Spinal cord (tissue), 10 donors: ENCODE results near the gene WDR81. TPM values are rescaled to one million over a fixed set of nuclear protein-coding genes. Genes with fewer than 3 reads are reported as not detected.

ENCODE experiments used
- DNase-seq, 6 donors: peaks; one replicate each; pipeline versions ENCODE4 v3.0.0 to v3.0.0-alpha.2; 2013 to 2015; ENCODE audit warnings: low spot score in 6 of 6, low read depth in 4 of 6
- H3K27ac ChIP-seq: one replicate; pipeline ENCODE4 v1.5.1; 2013; ENCODE audit warnings: low read depth, low read length, control low read depth
- H3K27me3 ChIP-seq: one replicate; pipeline ENCODE4 v1.6.1; 2013; ENCODE audit warnings: low read length; ENCODE audit not compliant: control insufficient read depth, insufficient read depth
- H3K36me3 ChIP-seq: one replicate; pipeline ENCODE4 v1.6.1; 2013; ENCODE audit warnings: low read length; ENCODE audit not compliant: control insufficient read depth, insufficient read depth
- H3K4me1 ChIP-seq: one replicate; pipeline ENCODE4 v1.6.1; 2013; ENCODE audit warnings: low read length; ENCODE audit not compliant: control insufficient read depth, insufficient read depth
- H3K4me3 ChIP-seq: one replicate; pipeline ENCODE4 v1.5.1; 2013; ENCODE audit warnings: low read depth, low read length, control low read depth
- H3K9me3 ChIP-seq: one replicate; pipeline ENCODE4 v1.6.1; 2013; ENCODE audit warnings: low read length; ENCODE audit not compliant: control insufficient read depth, insufficient read depth
- WGBS: methylation state at CpG from one replicate; pipeline ENCODE4 v1.1.5; 2013; ENCODE audit warnings: missing lambda C conversion rate; ENCODE audit not compliant: insufficient coverage; 5-methylcytosine and 5-hydroxymethylcytosine counted together
- polyA plus RNA-seq, 2 donors: library from polyadenylated mRNA; unstranded; fragments of 120-200 nt; gene quantifications; one replicate each; pipeline ENCODE4 v1.2.1, GENCODE V29; 2013; ENCODE audit not compliant: insufficient read length in 2 of 2
- total RNA-seq, 2 donors: library from RNA; depleted of rRNA in 1 of 2; stranded (reverse); fragments of 120-200 nt in 1 of 2; fragments of >200 nt in 1 of 2; gene quantifications; one replicate each; pipeline versions ENCODE4 v1.2.3 to v1.2.4, GENCODE V29; 2013 to 2014
- donor health status: healthy.

Gene WDR81
- total and polyA plus RNA-seq, 4 donors: 9.9 to 17.0 (median 13.9) TPM

GRCh38 chr17:1750628-1751027 lies 26.1 kb downstream of the WDR81 start:
- no peaks in the 10 kb centered on the region for H3K27me3 ChIP-seq
- WGBS: 72% methylated on average over 9 of the region's 9 CpGs
- H3K4me1 ChIP-seq: peaks cover 16% of the 10 kb centered on the region
- DNase-seq: no peak
- H3K4me3 ChIP-seq: no peak overlapping the region
- H3K27ac ChIP-seq: no peak overlapping the region
- H3K9me3 ChIP-seq: no peaks in the 10 kb centered on the region
- peaks cover 4% of the 10 kb centered on the region for H3K36me3 ChIP-seq

- Histone ChIP-seq H3K4me3 (no peak overlapping the region), H3K9me3 (no peaks in the 10 kb centered on the region), H3K4me1 (peaks cover 21% of the 10 kb centered on the region), H3K27me3 (no peaks in the 10 kb centered on the region), H3K36me3 (peaks cover 4% of the 10 kb centered on the region), H3K27ac (no peak overlapping the region)
- WGBS: 59% methylated on average over 12 of the region's 18 CpGs
- DNase-seq: no peak
Measured at GRCh38 chr17:1752425-1753262, 28.1 kb downstream of the WDR81 start.

GRCh38 chr17:1753767-1754429 lies 29.4 kb downstream of the WDR81 start:
- Histone ChIP-seq H3K36me3 (no peaks in the 10 kb centered on the region), H3K27ac (no peak overlapping the region), H3K27me3 (no peaks in the 10 kb centered on the region), H3K4me1 (peaks cover 21% of the 10 kb centered on the region), H3K9me3 (no peaks in the 10 kb centered on the region), H3K4me3 (no peak overlapping the region)
- WGBS: 73% methylated on average over 21 of the region's 23 CpGs
- no peak for DNase-seq

GRCh38 chr17:1754430-1755112 lies 30.1 kb downstream of the WDR81 start:
- no peak overlapping the region for H3K27ac ChIP-seq
- H3K36me3 ChIP-seq: no peaks in the 10 kb centered on the region
- H3K9me3 ChIP-seq: no peaks in the 10 kb centered on the region
- peaks cover 21% of the 10 kb centered on the region for H3K4me1 ChIP-seq
- H3K27me3 ChIP-seq: no peaks in the 10 kb centered on the region
- H3K4me3 ChIP-seq: no peak overlapping the region
- no peak for DNase-seq
- WGBS: 58% methylated on average over 15 of the region's 25 CpGs

GRCh38 chr17:1755252-1755826 lies 30.8 kb downstream of the WDR81 start:
- WGBS: 49% methylated on average over 15 of the region's 20 CpGs
- peak in 2 of 6 donors; percentile 78 to 89 for DNase-seq
- no peak overlapping the region for H3K27ac ChIP-seq
- H3K9me3 ChIP-seq: no peaks in the 10 kb centered on the region
- H3K4me1 ChIP-seq: peaks cover 21% of the 10 kb centered on the region
- H3K4me3 ChIP-seq: no peak overlapping the region
- H3K27me3 ChIP-seq: no peaks in the 10 kb centered on the region
- no peaks in the 10 kb centered on the region for H3K36me3 ChIP-seq

- DNase-seq: no peak
- Histone ChIP-seq H3K4me1 (peaks cover 21% of the 10 kb centered on the region), H3K27ac (no peak overlapping the region), H3K9me3 (no peaks in the 10 kb centered on the region), H3K27me3 (no peaks in the 10 kb centered on the region), H3K36me3 (no peaks in the 10 kb centered on the region), H3K4me3 (no peak overlapping the region)
- WGBS: 48% methylated on average over 16 of the region's 17 CpGs
Measured at GRCh38 chr17:1755827-1756262, 31.3 kb downstream of the WDR81 start.

GRCh38 chr17:1758807-1759206 lies 34.3 kb downstream of the WDR81 start:
- Histone ChIP-seq H3K4me3 (no peak overlapping the region), H3K4me1 (peaks cover 41% of the 10 kb centered on the region), H3K27ac (no peak overlapping the region), H3K36me3 (no peaks in the 10 kb centered on the region), H3K27me3 (no peaks in the 10 kb centered on the region), H3K9me3 (no peaks in the 10 kb centered on the region)
- 84% methylated on average over 13 of the region's 15 CpGs for WGBS
- no peak for DNase-seq

- Histone ChIP-seq H3K27me3 (no peaks in the 10 kb centered on the region), H3K4me3 (no peak overlapping the region), H3K36me3 (no peaks in the 10 kb centered on the region), H3K27ac (no peak overlapping the region), H3K9me3 (no peaks in the 10 kb centered on the region), H3K4me1 (peaks cover 41% of the 10 kb centered on the region)
- no peak for DNase-seq
- no CpG with 5 or more reads among the region's 5 CpGs for WGBS
Measured at GRCh38 chr17:1759529-1759928, 35.0 kb downstream of the WDR81 start.

GRCh38 chr17:1762233-1762900 lies 37.9 kb downstream of the WDR81 start:
- no peaks in the 10 kb centered on the region for H3K27me3 ChIP-seq
- H3K4me3 ChIP-seq: peak overlapping the region; percentile 39
- no peak for DNase-seq

More at GRCh38 chr17:1762233-1762900, 37.9 kb downstream of the WDR81 start:
- WGBS: 53% methylated on average over 21 of the region's 21 CpGs
- Histone ChIP-seq H3K36me3 (no peaks in the 10 kb centered on the region), H3K27ac (peak overlapping the region; percentile 47), H3K9me3 (no peaks in the 10 kb centered on the region), H3K4me1 (peaks cover 32% of the 10 kb centered on the region)
